Muscle layer of colon (tissue), 2 donors: Measurements from ENCODE around the gene UTS2R.
A peak's percentile ranks its signal among the peaks of the same experiment; 100 is the strongest.
"Not testable (repeated sequence)": the region's sequence is repeated elsewhere in the genome, so short reads cannot be mapped to it uniquely, and the experiment has no call there.

Experiments used
- H3K27ac ChIP-seq: one replicate; pipeline ENCODE4 v1.7.0; 2013; ENCODE audit warnings: low read depth, mild to moderate bottlenecking, low read length, moderate library complexity
- H3K27me3 ChIP-seq, 2 donors: one replicate each; pipeline ENCODE4 v1.7.0; 2013; ENCODE audit warnings: low read length in 2 of 2, mild to moderate bottlenecking in 2 of 2; ENCODE audit not compliant: insufficient read depth in 2 of 2, control insufficient read depth in 1 of 2
- H3K36me3 ChIP-seq: one replicate; pipeline ENCODE4 v1.7.0; 2013; ENCODE audit warnings: mild to moderate bottlenecking, low read length; ENCODE audit not compliant: insufficient read depth
- H3K4me1 ChIP-seq: one replicate; pipeline ENCODE4 v1.7.0; 2013; ENCODE audit warnings: mild to moderate bottlenecking, low read length; ENCODE audit not compliant: insufficient read depth
- H3K4me3 ChIP-seq, 2 donors: one replicate each; pipeline ENCODE4 v1.7.0; 2013; ENCODE audit warnings: low read length in 2 of 2, low read depth in 1 of 2, mild to moderate bottlenecking in 1 of 2, moderate library complexity in 1 of 2
- H3K9ac ChIP-seq: one replicate; pipeline ENCODE4 v1.7.0; 2013; ENCODE audit warnings: low read length
- H3K9me3 ChIP-seq: one replicate; pipeline ENCODE4 v1.7.0; 2013; ENCODE audit warnings: mild to moderate bottlenecking, low read length
- donor health status: abdominal sarcoma.
- donor health status: Adenocarcinoma of cecum.

Gene UTS2R

GRCh38 chr17:82339634-82340580 is 31.7 kb upstream of the UTS2R start:
- Histone ChIP-seq H3K36me3 (no peaks in the 10 kb centered on the region), H3K9ac (peak overlapping the region; percentile 73), H3K27ac (peak overlapping the region; percentile 73), H3K9me3 (no peaks in the 10 kb centered on the region), H3K4me1 (peaks cover 10% of the 10 kb centered on the region), H3K4me3 (peak overlapping the region; percentile 5 to 51), H3K27me3 (no peaks in the 10 kb centered on the region)

- Histone ChIP-seq H3K27me3 (no peaks in the 10 kb centered on the region), H3K9ac (no peak overlapping the region), H3K4me1 (peaks cover 7% of the 10 kb centered on the region), H3K36me3 (no peaks in the 10 kb centered on the region), H3K27ac (no peak overlapping the region), H3K4me3 (no peak overlapping the region), H3K9me3 (no peaks in the 10 kb centered on the region)
Measured at GRCh38 chr17:82342361-82343079, 29.0 kb upstream of the UTS2R start.

- peaks cover 4% of the 10 kb centered on the region for H3K4me1 ChIP-seq
- no peaks in the 10 kb centered on the region for H3K9me3 ChIP-seq
- H3K27me3 ChIP-seq: no peaks in the 10 kb centered on the region
- H3K36me3 ChIP-seq: no peaks in the 10 kb centered on the region
- H3K9ac ChIP-seq: no peak overlapping the region
- H3K27ac ChIP-seq: no peak overlapping the region
- H3K4me3 ChIP-seq: no peak overlapping the region
Measured at GRCh38 chr17:82343560-82343959, 28.0 kb upstream of the UTS2R start.

GRCh38 chr17:82344175-82344907 is 27.2 kb upstream of the UTS2R start:
- Histone ChIP-seq H3K9me3 (no peaks in the 10 kb centered on the region), H3K36me3 (no peaks in the 10 kb centered on the region), H3K27ac (no peak overlapping the region), H3K9ac (no peak overlapping the region), H3K4me1 (no peaks in the 10 kb centered on the region), H3K4me3 (no peak overlapping the region), H3K27me3 (no peaks in the 10 kb centered on the region)

GRCh38 chr17:82345151-82345976 is 26.2 kb upstream of the UTS2R start:
- Histone ChIP-seq H3K27me3 (no peaks in the 10 kb centered on the region), H3K9me3 (no peaks in the 10 kb centered on the region), H3K36me3 (no peaks in the 10 kb centered on the region), H3K4me1 (no peaks in the 10 kb centered on the region), H3K27ac (no peak overlapping the region), H3K9ac (no peak overlapping the region), H3K4me3 (no peak overlapping the region)

- Histone ChIP-seq H3K4me3 (no peak overlapping the region), H3K27me3 (no peaks in the 10 kb centered on the region), H3K9ac (no peak overlapping the region)
Measured at GRCh38 chr17:82346342-82347300, 24.9 kb upstream of the UTS2R start.

GRCh38 chr17:82347994-82348393 is 23.6 kb upstream of the UTS2R start:
- H3K36me3 ChIP-seq, H3K27me3 ChIP-seq, H3K4me3 ChIP-seq, H3K9me3 ChIP-seq, H3K4me1 ChIP-seq, H3K9ac ChIP-seq, H3K27ac ChIP-seq: not testable (repeated sequence)

More at GRCh38 chr17:82346342-82347300, 24.9 kb upstream of the UTS2R start:
- Histone ChIP-seq H3K4me1 (peaks cover under 1% of the 10 kb centered on the region), H3K27ac (no peak overlapping the region), H3K36me3 (no peaks in the 10 kb centered on the region), H3K9me3 (no peaks in the 10 kb centered on the region)

- no peaks in the 10 kb centered on the region for H3K9me3 ChIP-seq
- H3K9ac ChIP-seq: no peak overlapping the region
- H3K4me3 ChIP-seq: no peak overlapping the region
- no peak overlapping the region for H3K27ac ChIP-seq
- peaks cover 6% of the 10 kb centered on the region for H3K4me1 ChIP-seq
- peaks cover 0 to 7% of the 10 kb centered on the region in 2 donors for H3K27me3 ChIP-seq
- H3K36me3 ChIP-seq: no peaks in the 10 kb centered on the region
Measured at GRCh38 chr17:82348434-82348833, 23.1 kb upstream of the UTS2R start.

- no peaks in the 10 kb centered on the region for H3K36me3 ChIP-seq
- no peak overlapping the region for H3K9ac ChIP-seq
- H3K4me3 ChIP-seq: no peak overlapping the region
- peaks cover 6% of the 10 kb centered on the region for H3K4me1 ChIP-seq
- H3K27ac ChIP-seq: no peak overlapping the region
- H3K27me3 ChIP-seq: peaks cover 0 to 10% of the 10 kb centered on the region in 2 donors
- no peaks in the 10 kb centered on the region for H3K9me3 ChIP-seq
Measured at GRCh38 chr17:82348866-82349265, 22.7 kb upstream of the UTS2R start.

- no peak overlapping the region for H3K4me3 ChIP-seq
- no peaks in the 10 kb centered on the region for H3K36me3 ChIP-seq
- peaks cover 0 to 10% of the 10 kb centered on the region in 2 donors for H3K27me3 ChIP-seq
- H3K9ac ChIP-seq: no peak overlapping the region
- H3K9me3 ChIP-seq: no peaks in the 10 kb centered on the region
- H3K4me1 ChIP-seq: peaks cover 6% of the 10 kb centered on the region
- no peak overlapping the region for H3K27ac ChIP-seq
Measured at GRCh38 chr17:82349287-82349701, 22.3 kb upstream of the UTS2R start.
